Measurements from ENCODE around the gene HDAC4.

DNA sequence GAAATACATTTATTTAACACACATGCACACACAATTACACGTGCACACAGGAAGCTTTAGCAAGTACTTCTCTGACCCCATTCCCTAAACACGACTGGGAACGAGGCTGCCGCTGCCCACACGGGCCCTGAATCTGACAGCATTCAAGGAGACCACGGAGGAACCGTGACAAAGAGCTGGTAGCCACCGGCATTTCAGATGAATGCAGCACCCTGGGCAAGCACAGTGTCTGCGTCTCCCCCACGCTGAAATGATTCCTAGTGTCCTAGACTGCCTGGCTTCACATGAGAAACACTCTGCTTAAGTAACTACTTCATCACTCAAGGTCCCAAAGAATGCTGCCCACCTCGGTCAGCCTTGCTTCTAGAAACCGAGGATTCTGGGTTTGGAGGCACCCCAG, 95.0 kb downstream of the HDAC4 start:
- TF ChIP-seq POLR2A (IDR thresholded peaks at IDR 0.05), result no peak
- TF ChIP-seq, protein P1, sequence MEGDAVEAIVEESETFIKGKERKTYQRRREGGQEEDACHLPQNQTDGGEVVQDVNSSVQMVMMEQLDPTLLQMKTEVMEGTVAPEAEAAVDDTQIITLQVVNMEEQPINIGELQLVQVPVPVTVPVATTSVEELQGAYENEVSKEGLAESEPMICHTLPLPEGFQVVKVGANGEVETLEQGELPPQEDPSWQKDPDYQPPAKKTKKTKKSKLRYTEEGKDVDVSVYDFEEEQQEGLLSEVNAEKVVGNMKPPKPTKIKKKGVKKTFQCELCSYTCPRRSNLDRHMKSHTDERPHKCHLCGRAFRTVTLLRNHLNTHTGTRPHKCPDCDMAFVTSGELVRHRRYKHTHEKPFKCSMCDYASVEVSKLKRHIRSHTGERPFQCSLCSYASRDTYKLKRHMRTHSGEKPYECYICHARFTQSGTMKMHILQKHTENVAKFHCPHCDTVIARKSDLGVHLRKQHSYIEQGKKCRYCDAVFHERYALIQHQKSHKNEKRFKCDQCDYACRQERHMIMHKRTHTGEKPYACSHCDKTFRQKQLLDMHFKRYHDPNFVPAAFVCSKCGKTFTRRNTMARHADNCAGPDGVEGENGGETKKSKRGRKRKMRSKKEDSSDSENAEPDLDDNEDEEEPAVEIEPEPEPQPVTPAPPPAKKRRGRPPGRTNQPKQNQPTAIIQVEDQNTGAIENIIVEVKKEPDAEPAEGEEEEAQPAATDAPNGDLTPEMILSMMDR (IDR thresholded peaks at IDR 0.05), result no peak
